GM23338 (cell line): Measurements from ENCODE around the gene DDN. TPM values are rescaled to one million over a fixed set of nuclear protein-coding genes. Genes with fewer than 3 reads are reported as not detected.

Experiments
- ATAC-seq: fragments of 200-7000 bp; cut with Tn5 transposase; 3 replicates; pipeline ENCODE4 v1.9.1; 2020
- DNase-seq: peaks from one replicate; pipeline ENCODE4 v3.0.0-alpha.2; 2015; ENCODE audit warnings: low spot score
- H2AFZ ChIP-seq: fragments of 200-600 bp; sonication (generic); 2 replicates; pipeline ENCODE4 v1.8.0; 2016; ENCODE audit warnings: antibody characterized with exemption, mild to moderate bottlenecking, moderate library complexity
- H3F3A ChIP-seq: fragments of 200-600 bp; sonication (generic); replicated peaks from 2 replicates; pipeline ENCODE4 v1.8.0; 2017; ENCODE audit warnings: antibody characterized with exemption, mixed run types, low read depth
- H3K27ac ChIP-seq: fragments of 200-600 bp; sonication (generic); 2 replicates; pipeline ENCODE4 v1.6.1; 2016; ENCODE audit warnings: low read depth
- H3K27me3 ChIP-seq: fragments of 200-600 bp; sonication (generic); 2 replicates; pipeline ENCODE4 v1.8.0; 2016; ENCODE audit warnings: mild to moderate bottlenecking, mixed run types, moderate library complexity; ENCODE audit not compliant: insufficient read depth
- H3K36me3 ChIP-seq: fragments of 200-600 bp; sonication (generic); 2 replicates; pipeline ENCODE4 v1.8.0; 2016; ENCODE audit warnings: mild to moderate bottlenecking; ENCODE audit not compliant: insufficient read depth
- H3K4me1 ChIP-seq: fragments of 200-600 bp; sonication (generic); 2 replicates; pipeline ENCODE4 v1.8.0; 2016; ENCODE audit warnings: mild to moderate bottlenecking, moderate library complexity; ENCODE audit not compliant: insufficient read depth
- H3K4me2 ChIP-seq: fragments of 200-600 bp; sonication (generic); 2 replicates; pipeline ENCODE4 v1.7.1; 2017; ENCODE audit warnings: mixed run types
- H3K4me3 ChIP-seq: fragments of 200-600 bp; sonication (generic); 2 replicates; pipeline ENCODE4 v1.6.1; 2016; ENCODE audit warnings: mixed run types
- H3K79me2 ChIP-seq: fragments of 200-600 bp; sonication (generic); replicated peaks from 2 replicates; pipeline ENCODE4 v1.8.0; 2017; ENCODE audit warnings: mild to moderate bottlenecking; ENCODE audit not compliant: insufficient read depth
- H3K9me2 ChIP-seq: fragments of 200-600 bp; sonication (generic); 2 replicates; pipeline ENCODE4 v1.8.0; 2017; ENCODE audit not compliant: insufficient read depth
- H4K20me1 ChIP-seq: fragments of 200-600 bp; sonication (generic); replicated peaks from 2 replicates; pipeline ENCODE4 v1.8.0; 2017; ENCODE audit warnings: mild to moderate bottlenecking; ENCODE audit not compliant: insufficient read depth
- H3K27ac Mint-ChIP-seq: 2 replicates; pipeline ENCODE4 v1.8.0; 2020; ENCODE audit warnings: inconsistent platforms, mild to moderate bottlenecking, moderate library complexity, mixed read lengths
- H3K27me3 Mint-ChIP-seq: 3 replicates; pipeline ENCODE4 v1.8.0; 2022; ENCODE audit warnings: low read depth, mild to moderate bottlenecking, moderate library complexity, mixed read lengths, inconsistent platforms; ENCODE audit not compliant: insufficient read depth, poor library complexity
- H3K36me3 Mint-ChIP-seq: 3 replicates; pipeline ENCODE4 v1.8.0; 2021; ENCODE audit warnings: low read depth, mild to moderate bottlenecking, inconsistent platforms, moderate library complexity, mixed read lengths
- H3K4me1 Mint-ChIP-seq: 3 replicates; pipeline ENCODE4 v1.8.0; 2020; ENCODE audit warnings: mild to moderate bottlenecking, inconsistent platforms, mixed read lengths
- H3K4me3 Mint-ChIP-seq: 3 replicates; pipeline ENCODE4 v1.8.0; 2021; ENCODE audit warnings: moderate library complexity, mild to moderate bottlenecking, inconsistent platforms, mixed read lengths
- H3K9me3 Mint-ChIP-seq: 3 replicates; pipeline ENCODE4 v1.8.0; 2020; ENCODE audit warnings: moderate library complexity, mild to moderate bottlenecking, inconsistent platforms, mixed read lengths
- CREB1 ChIP-seq: fragments of 250-450 bp; sonication (Bioruptor Pico); IDR thresholded peaks from 2 replicates; pipeline ENCODE4 v1.5.0; 2020; ENCODE audit warnings: low read depth, mild to moderate bottlenecking, moderate library complexity
- CTCF ChIP-seq, 2 experiments: fragments of 200-600 bp in 1 of 2; sonication (generic) in 1 of 2; conservative IDR thresholded peaks; 2 replicates each; pipeline versions ENCODE4 v1.5.1 to v1.6.1; 2016 to 2017; ENCODE audit warnings: antibody characterized with exemption in 2 of 2, low read depth in 2 of 2, mild to moderate bottlenecking in 2 of 2, moderate library complexity in 1 of 2
- NANOG ChIP-seq: IDR thresholded peaks from 2 replicates; pipeline ENCODE4 v1.6.1; 2016; ENCODE audit warnings: antibody characterized with exemption, borderline replicate concordance
- STAT1 ChIP-seq: IDR thresholded peaks from one replicate; pipeline ENCODE4 v1.6.1; 2016; ENCODE audit warnings: antibody characterized with exemption; ENCODE audit not compliant: unreplicated experiment
- ZNF462 ChIP-seq: fragments of 250-450 bp; sonication (Bioruptor Pico); IDR thresholded peaks from 2 replicates; pipeline ENCODE4 v1.5.0; 2020; ENCODE audit warnings: mild to moderate bottlenecking, moderate library complexity
- polyA plus RNA-seq: library from polyadenylated mRNA; unstranded; fragments of >200 nt; fragmentation: Nextera tagmentation; extraction: Ambion mirVana; gene quantifications from 2 replicates; pipeline ENCODE4 v1.2.1, GENCODE V29; 2016
- total RNA-seq: library from RNA; depleted of rRNA; stranded (reverse); fragments of >200 nt; shearing (Covaris generic); gene quantifications from 2 replicates; pipeline ENCODE4 v1.2.3, GENCODE V29; 2014

DDN gene
- total and polyA plus RNA-seq, 2 experiments from 2014 or later: 0.10 TPM; not detected in 1

GRCh38 chr12:48988030-48988649, 11.0 kb downstream of the DDN start:
- Mint-ChIP-seq H3K27ac (no peak overlapping the region), H3K4me1 (peaks cover 9% of the 10 kb centered on the region), H3K36me3 (no peaks in the 10 kb centered on the region), H3K4me3 (no peak overlapping the region), H3K9me3 (no peaks in the 10 kb centered on the region), H3K27me3 (peaks cover 50% of the 10 kb centered on the region)
- no peak overlapping the region for H3K4me2 ChIP-seq
- 0 out of 2 replicates have a peak, but pooled peaks cover 4% of the 10 kb centered on the region for H4K20me1 ChIP-seq
- H3K4me3 ChIP-seq: no peak overlapping the region
- H3F3A ChIP-seq: no peaks in the 10 kb centered on the region
- no peaks in the 10 kb centered on the region for H3K4me1 ChIP-seq
- no peak overlapping the region for H2AFZ ChIP-seq
- no peaks in the 10 kb centered on the region for H3K79me2 ChIP-seq
- ATAC-seq (peak; percentile 87), DNase-seq (peak; percentile 89)
- H3K36me3 ChIP-seq: no peaks in the 10 kb centered on the region
- no peak overlapping the region for H3K27ac ChIP-seq
- H3K9me2 ChIP-seq: no peaks in the 10 kb centered on the region
- H3K27me3 ChIP-seq: peaks cover 92% of the 10 kb centered on the region
- TF ChIP-seq ZNF462 (CRISPR knock-in tag) (no peak), CTCF (conservative IDR thresholded peaks at IDR 0.05; ENCODE audit: low read depth in 2 of 2) (peak; percentile 86 to 98), NANOG (no peak), STAT1 (no peak), CREB1 (CRISPR knock-in tag) (no peak)
